HEK293 (cell line): Measurements from ENCODE around the gene SFMBT2.

Source experiments
- CTCF ChIA-PET: fragments of 350-600 bp; formaldehyde crosslinking; extraction: SDS; loops from one replicate; lab custom pipeline; 2021; ENCODE audit warnings: antibody characterized with exemption; lab: Yijun Ruan, JAX
- POLR2A ChIA-PET: fragments of 300-600 bp; formaldehyde crosslinking; extraction: SDS; loops from one replicate; lab custom pipeline; 2020; ENCODE audit warnings: antibody characterized with exemption, inconsistent platforms; lab: Yijun Ruan, JAX
- H3K27ac ChIP-seq: fragments of 200-500 bp; sonication (Bioruptor generic); 2 replicates; pipeline ENCODE4 v1.5.1; 2014; ENCODE audit warnings: low read depth, low read length, control low read depth, inconsistent platforms; ENCODE audit errors: extremely low read depth
- H3K36me3 ChIP-seq, 2 experiments: fragments of 200-500 bp in 1 of 2; sonication (Bioruptor generic) in 1 of 2; 1 replicate in 1 of 2; 2 replicates in 1 of 2; pipeline ENCODE4 v1.5.1; 2014 to 2017; ENCODE audit warnings: inconsistent platforms in 2 of 2, low read length in 2 of 2; ENCODE audit not compliant: control insufficient read depth in 2 of 2, insufficient read depth in 1 of 2
- H3K4me1 ChIP-seq: fragments of 200-500 bp; sonication (Bioruptor generic); 2 replicates; pipeline ENCODE4 v1.5.1; 2014; ENCODE audit warnings: mild to moderate bottlenecking, low read length, inconsistent platforms; ENCODE audit not compliant: control insufficient read depth, insufficient read depth
- H3K4me3 ChIP-seq: 2 replicates; pipeline ENCODE4 v1.5.1; 2011; ENCODE audit warnings: low read depth, mild to moderate bottlenecking, control low read depth, low read length, moderate library complexity
- H3K9me3 ChIP-seq: fragments of 200-500 bp; sonication (Bioruptor generic); 2 replicates; pipeline ENCODE4 v1.5.1; 2014; ENCODE audit warnings: low read depth, low read length, inconsistent platforms; ENCODE audit not compliant: control insufficient read depth, insufficient read depth
- FEZF1 ChIP-seq: fragments of 450-650 bp; formaldehyde crosslinking; IDR thresholded peaks from 2 replicates; pipeline ENCODE4 v1.5.1; 2016; ENCODE audit warnings: missing biosample characterization, missing genetic modification characterization
- GLI4 ChIP-seq: fragments of 450-650 bp; formaldehyde crosslinking; IDR thresholded peaks from 2 replicates; pipeline ENCODE4 v1.5.1; 2016; ENCODE audit warnings: missing biosample characterization, missing genetic modification characterization
- ZBTB10 ChIP-seq: fragments of 450-650 bp; formaldehyde crosslinking; IDR thresholded peaks from 2 replicates; pipeline ENCODE4 v1.5.1; 2016; ENCODE audit warnings: missing biosample characterization, missing genetic modification characterization
- ZEB2 ChIP-seq: fragments of 450-650 bp; formaldehyde crosslinking; IDR thresholded peaks from 2 replicates; pipeline ENCODE4 v1.5.1; 2016; ENCODE audit warnings: missing biosample characterization, missing genetic modification characterization
- ZFP41 ChIP-seq: fragments of 450-650 bp; formaldehyde crosslinking; IDR thresholded peaks from 2 replicates; pipeline ENCODE4 v1.5.1; 2016; ENCODE audit warnings: missing biosample characterization, missing genetic modification characterization, borderline replicate concordance
- ZFP69B ChIP-seq: fragments of 450-650 bp; formaldehyde crosslinking; IDR thresholded peaks from 2 replicates; pipeline ENCODE4 v1.5.1; 2016; ENCODE audit warnings: missing biosample characterization, missing genetic modification characterization
- ZNF211 ChIP-seq: fragments of 450-650 bp; formaldehyde crosslinking; IDR thresholded peaks from 2 replicates; pipeline ENCODE4 v1.5.1; 2016; ENCODE audit warnings: low read depth, missing biosample characterization, missing genetic modification characterization
- ZNF266 ChIP-seq: fragments of 450-650 bp; formaldehyde crosslinking; IDR thresholded peaks from 2 replicates; pipeline ENCODE4 v1.5.1; 2016; ENCODE audit warnings: missing biosample characterization, missing genetic modification characterization, low read depth
- ZNF398 ChIP-seq: fragments of 450-650 bp; formaldehyde crosslinking; IDR thresholded peaks from 2 replicates; pipeline ENCODE4 v1.5.1; 2017; ENCODE audit warnings: missing biosample characterization, missing genetic modification characterization
- ZSCAN5A ChIP-seq: fragments of 450-650 bp; formaldehyde crosslinking; IDR thresholded peaks from 2 replicates; pipeline ENCODE4 v1.5.1; 2016; ENCODE audit warnings: missing biosample characterization, missing genetic modification characterization
- TF ChIP-seq, protein P1 (sequence below): fragments of 450-650 bp; formaldehyde crosslinking; IDR thresholded peaks from 2 replicates; pipeline ENCODE4 v1.5.1; 2016; ENCODE audit warnings: missing biosample characterization, missing genetic modification characterization

Gene SFMBT2

DNA sequence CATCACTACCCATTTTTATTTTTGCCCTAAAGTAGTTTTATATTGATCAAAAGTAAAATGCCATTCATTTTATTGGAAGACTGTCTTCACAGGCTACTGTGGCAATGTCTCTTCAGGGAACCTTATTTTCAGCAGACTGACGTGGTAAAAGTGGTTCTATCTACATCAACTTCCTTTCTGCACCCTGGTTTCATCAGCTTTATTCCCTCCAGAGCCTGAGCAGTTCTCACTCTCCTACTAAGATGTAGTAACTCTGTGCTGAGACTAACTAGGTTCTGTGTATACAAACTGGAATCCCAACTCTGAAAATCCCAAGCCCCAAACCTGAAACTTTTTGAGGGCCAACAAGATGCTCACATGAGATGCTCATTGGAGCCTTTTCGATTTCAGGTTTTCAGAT lies 155.3 kb downstream of the SFMBT2 start:
- Histone ChIP-seq H3K4me1 (no peaks in the 10 kb centered on the region), H3K4me3 (no peak overlapping the region), H3K36me3 (peaks cover 0 to 3% of the 10 kb centered on the region in 2 experiments; a peak in 2 of 3 replicates), H3K27ac (no peak overlapping the region), H3K9me3 (no peaks in the 10 kb centered on the region)
- POLR2A ChIA-PET, result no interaction called here
- TF ChIP-seq ZFP69B (no peak), ZSCAN5A (tag by site-specific recombination) (no peak), ZEB2 (tag by site-specific recombination) (no peak), ZFP41 (no peak)
- TF ChIP-seq, protein P1, sequence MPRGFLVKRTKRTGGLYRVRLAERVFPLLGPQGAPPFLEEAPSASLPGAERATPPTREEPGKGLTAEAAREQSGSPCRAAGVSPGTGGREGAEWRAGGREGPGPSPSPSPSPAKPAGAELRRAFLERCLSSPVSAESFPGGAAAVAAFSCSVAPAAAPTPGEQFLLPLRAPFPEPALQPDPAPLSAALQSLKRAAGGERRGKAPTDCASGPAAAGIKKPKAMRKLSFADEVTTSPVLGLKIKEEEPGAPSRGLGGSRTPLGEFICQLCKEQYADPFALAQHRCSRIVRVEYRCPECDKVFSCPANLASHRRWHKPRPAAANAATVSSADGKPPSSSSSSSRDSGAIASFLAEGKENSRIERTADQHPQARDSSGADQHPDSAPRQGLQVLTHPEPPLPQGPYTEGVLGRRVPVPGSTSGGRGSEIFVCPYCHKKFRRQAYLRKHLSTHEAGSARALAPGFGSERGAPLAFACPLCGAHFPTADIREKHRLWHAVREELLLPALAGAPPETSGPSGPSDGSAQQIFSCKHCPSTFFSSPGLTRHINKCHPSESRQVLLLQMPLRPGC (tag by site-specific recombination), result no peak
- CTCF ChIA-PET, result interaction anchor here (0.7 to 0.9 kb wide), 2 partner anchors 113 to 162 kb away, joined by 3 to 4 read pairs; no protein-coding TSS in a partner anchor

DNA sequence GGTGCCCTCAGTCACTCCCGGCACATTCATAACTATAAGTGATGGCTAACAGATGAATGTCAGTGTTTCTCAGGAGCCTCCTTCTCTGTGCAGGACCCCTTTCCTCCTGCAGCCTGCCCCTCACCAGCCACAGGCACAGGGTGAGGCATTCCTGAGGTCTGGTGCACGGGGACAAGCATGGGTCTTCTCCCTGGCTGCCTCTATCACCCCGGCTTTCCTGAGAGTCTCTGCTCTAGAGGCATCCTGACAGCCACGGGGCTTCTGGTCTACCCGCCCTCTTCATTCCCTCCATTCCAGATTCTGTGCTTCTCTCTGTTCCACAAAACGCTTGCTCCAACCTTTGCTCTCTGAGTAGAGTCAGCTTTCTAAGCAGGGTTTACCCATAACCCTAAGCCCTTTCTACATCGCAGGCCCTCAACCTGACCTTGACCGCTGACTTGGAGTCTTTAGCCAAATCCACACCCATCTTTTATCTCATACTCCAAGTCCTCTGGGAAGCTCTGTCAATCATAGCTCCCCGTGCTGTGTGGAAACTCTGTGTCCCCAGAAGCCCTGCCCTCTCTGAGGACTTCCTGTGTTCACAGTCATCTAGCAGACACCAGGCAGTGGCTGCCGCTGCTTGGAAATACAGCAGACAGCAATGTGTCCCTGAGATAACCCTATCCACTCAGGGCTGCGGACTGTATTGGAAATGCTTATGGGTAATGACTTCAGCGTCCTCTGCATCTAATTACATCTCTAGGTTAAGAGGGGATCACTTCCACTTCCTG lies 159.0 kb downstream of the SFMBT2 start:
- TF ChIP-seq FEZF1 (tag by site-specific recombination) (no peak), ZSCAN5A (tag by site-specific recombination) (no peak), ZNF211 (no peak), ZNF398 (tag by site-specific recombination) (no peak), GLI4 (tag by site-specific recombination) (no peak), ZBTB10 (tag by site-specific recombination) (no peak), ZNF266 (no peak)
- CTCF ChIA-PET, result interaction anchor here (1.0 kb wide), 1 partner anchor 164 kb away, joined by 3 read pairs; no protein-coding TSS in a partner anchor
- Histone ChIP-seq H3K9me3 (no peaks in the 10 kb centered on the region), H3K36me3 (peaks cover 3 to 16% of the 10 kb centered on the region in 2 experiments; a peak in 1 of 3 replicates), H3K4me3 (no peak overlapping the region), H3K27ac (no peak overlapping the region), H3K4me1 (no peaks in the 10 kb centered on the region)
- POLR2A ChIA-PET, result no interaction called here
